HG03460 (cell line): ENCODE data around the gene NAALADL2.

ENCODE experiments used
- ATAC-seq: cut with Tn5 transposase; IDR thresholded peaks from one replicate; pipeline ENCODE4 v1.9.1; 2021; ENCODE audit not compliant: unreplicated experiment

The NAALADL2 gene

GRCh38 chr3:174884776-174885568 is 25.8 kb downstream of the NAALADL2 start:
- no peak for ATAC-seq

- no peak for ATAC-seq
These were observed 32.5 kb downstream of the NAALADL2 start for GRCh38 chr3:174891524-174892203.

GRCh38 chr3:174907027-174907426 is 47.9 kb downstream of the NAALADL2 start:
- ATAC-seq = no peak

GRCh38 chr3:174907628-174908407 is 48.7 kb downstream of the NAALADL2 start:
- ATAC-seq = no peak

GRCh38 chr3:174931473-174932353 is 72.6 kb downstream of the NAALADL2 start:
- ATAC-seq = no peak

- no peak for ATAC-seq
These were observed 77.5 kb downstream of the NAALADL2 start for GRCh38 chr3:174936590-174936989.

- no peak for ATAC-seq
These were observed 78.3 kb downstream of the NAALADL2 start for GRCh38 chr3:174937478-174937877.

- no peak for ATAC-seq
These were observed 79.0 kb downstream of the NAALADL2 start for GRCh38 chr3:174938102-174938501.

GRCh38 chr3:174940151-174940550 is 81.0 kb downstream of the NAALADL2 start:
- ATAC-seq = no peak

GRCh38 chr3:174945276-174945675 is 86.1 kb downstream of the NAALADL2 start:
- no peak for ATAC-seq

- ATAC-seq = no peak
These were observed 86.8 kb downstream of the NAALADL2 start for GRCh38 chr3:174945951-174946350.

GRCh38 chr3:174949523-174949922 is 90.4 kb downstream of the NAALADL2 start:
- ATAC-seq = no peak

GRCh38 chr3:174951034-174951433 is 91.9 kb downstream of the NAALADL2 start:
- no peak for ATAC-seq

- no peak for ATAC-seq
These were observed 92.4 kb downstream of the NAALADL2 start for GRCh38 chr3:174951498-174952005.

- ATAC-seq = no peak
These were observed 93.9 kb downstream of the NAALADL2 start for GRCh38 chr3:174953068-174953467.

- no peak for ATAC-seq
These were observed 96.4 kb downstream of the NAALADL2 start for GRCh38 chr3:174955513-174956016.

GRCh38 chr3:174957081-174957480 is 97.9 kb downstream of the NAALADL2 start:
- ATAC-seq = no peak

GRCh38 chr3:174957551-174958001 is 98.4 kb downstream of the NAALADL2 start:
- ATAC-seq = no peak

- ATAC-seq = no peak
These were observed 99.7 kb downstream of the NAALADL2 start for GRCh38 chr3:174958671-174959328.
